Activated naive CD8-positive, alpha-beta T cell treated with anti-CD3 and anti-CD28 coated beads, Interleukin-2, amount 50 U/mL, for 16 hours (primary cell): ENCODE data around the gene CASQ2.

ENCODE experiments used
- DNase-seq: peaks from one replicate; pipeline ENCODE4 v3.0.0-alpha.2; 2020; ENCODE audit warnings: low read depth, low spot score

Gene CASQ2

DNA sequence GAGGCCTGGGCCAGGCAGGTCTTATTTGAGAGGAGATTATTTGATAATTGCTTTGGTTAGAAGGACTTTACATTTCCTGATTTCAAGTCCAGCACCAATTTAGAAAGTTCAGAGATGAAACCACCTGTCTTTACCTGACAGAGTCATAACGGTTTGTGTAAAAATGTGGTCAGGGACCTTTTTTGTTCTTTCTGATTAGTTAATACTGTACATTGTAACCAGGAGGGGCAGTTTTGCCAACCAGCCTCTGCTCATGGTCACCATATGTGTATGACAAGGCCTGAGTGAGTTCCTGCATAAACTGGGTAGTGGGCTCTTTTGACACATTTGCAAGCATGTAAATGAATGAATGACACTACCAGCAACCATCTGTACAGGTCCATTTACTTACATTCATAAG lies 70.9 kb downstream of the CASQ2 start:
- DNase-seq: no peak

DNA sequence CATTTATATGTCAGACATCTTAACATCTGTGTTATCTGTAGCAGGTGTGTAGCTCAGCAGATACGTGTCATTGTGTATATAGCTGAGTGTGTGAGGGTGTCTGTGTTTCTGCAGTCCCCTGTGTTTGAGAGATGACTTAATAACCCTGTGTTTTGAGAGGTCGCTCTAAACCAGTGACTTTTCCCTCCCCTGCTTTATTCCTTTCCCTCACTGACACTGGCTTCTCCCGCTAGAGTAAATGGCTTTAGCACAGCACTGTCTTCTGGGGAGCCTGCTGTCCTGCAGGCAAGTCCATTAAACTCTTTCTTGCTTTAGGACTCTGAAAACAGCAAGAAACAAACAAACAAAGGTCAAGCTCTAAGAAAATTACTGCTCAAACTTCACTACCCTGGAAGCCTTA lies 73.7 kb downstream of the CASQ2 start:
- DNase-seq: no peak

DNA sequence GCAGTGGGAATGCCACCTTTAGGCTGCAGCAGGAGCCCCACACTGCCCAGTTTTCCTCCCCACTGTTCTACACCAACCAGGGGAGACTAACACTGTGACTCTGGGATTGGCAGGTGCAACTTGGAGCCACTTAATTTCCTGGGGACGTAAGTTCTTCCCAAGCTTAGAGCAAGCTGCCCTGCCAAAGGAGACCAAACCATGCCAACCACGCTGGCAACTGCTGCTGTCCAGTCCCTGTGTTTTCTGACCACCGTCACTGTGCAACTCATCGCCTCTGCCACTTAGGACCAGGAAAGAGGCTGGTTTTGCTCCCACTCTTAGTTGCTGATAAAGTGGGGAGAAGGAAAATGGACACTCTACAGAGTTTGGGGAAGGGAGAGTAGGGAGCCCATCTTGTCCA lies 76.3 kb downstream of the CASQ2 start:
- no peak for DNase-seq

GRCh38 chr1:115690972-115691371 lies 77.5 kb downstream of the CASQ2 start:
- no peak for DNase-seq

- DNase-seq: no peak
Observed at GRCh38 chr1:115687744-115688143, 80.8 kb downstream of the CASQ2 start.

GRCh38 chr1:115685029-115685705 lies 83.3 kb downstream of the CASQ2 start:
- no peak for DNase-seq

- no peak for DNase-seq
Observed at GRCh38 chr1:115682792-115683191, 85.7 kb downstream of the CASQ2 start.

GRCh38 chr1:115680730-115681111 lies 87.8 kb downstream of the CASQ2 start:
- no peak for DNase-seq

- no peak for DNase-seq
Observed at GRCh38 chr1:115679141-115679611, 89.3 kb downstream of the CASQ2 start.

DNA sequence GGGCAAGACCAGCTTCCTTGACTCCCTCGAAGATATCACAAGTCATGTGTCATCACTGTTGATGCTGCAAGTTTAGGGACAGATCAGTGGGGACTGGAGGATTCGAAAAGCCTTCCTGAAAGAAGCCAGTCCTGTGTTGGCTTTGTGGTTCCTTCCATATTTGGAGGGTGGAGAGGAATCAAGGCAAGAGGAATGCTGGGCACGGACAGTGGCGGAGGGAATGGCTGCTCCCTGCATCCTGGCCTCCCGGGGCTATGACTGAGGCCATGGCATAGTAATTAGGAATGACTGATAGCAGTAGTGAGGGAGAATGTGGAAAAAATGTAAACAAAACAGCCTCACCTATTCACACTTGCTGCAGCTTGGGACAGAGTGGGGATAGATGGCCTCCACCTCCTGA lies 90.4 kb downstream of the CASQ2 start:
- no peak for DNase-seq

GRCh38 chr1:115677565-115677964 lies 90.9 kb downstream of the CASQ2 start:
- no peak for DNase-seq

DNA sequence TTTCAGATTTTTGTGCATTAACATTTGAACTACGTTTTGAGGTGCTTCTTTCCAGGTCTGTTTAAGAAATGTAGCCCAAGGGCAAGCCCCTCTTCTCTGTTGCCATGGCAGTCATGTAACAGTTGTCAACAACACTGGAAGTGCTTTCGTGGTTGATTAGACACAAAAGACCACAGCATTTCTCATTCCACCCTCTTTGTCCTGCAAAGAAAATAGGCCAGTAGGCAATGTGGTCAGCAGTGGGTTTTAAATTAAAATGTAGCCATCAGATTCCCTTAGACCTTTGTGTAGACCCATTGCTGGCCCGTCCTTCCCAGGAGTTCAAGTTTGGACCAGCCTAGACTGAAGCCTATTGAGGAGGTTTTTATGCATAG lies 91.3 kb downstream of the CASQ2 start:
- no peak for DNase-seq

GRCh38 chr1:115676498-115677181 lies 91.9 kb downstream of the CASQ2 start:
- DNase-seq: no peak

DNA sequence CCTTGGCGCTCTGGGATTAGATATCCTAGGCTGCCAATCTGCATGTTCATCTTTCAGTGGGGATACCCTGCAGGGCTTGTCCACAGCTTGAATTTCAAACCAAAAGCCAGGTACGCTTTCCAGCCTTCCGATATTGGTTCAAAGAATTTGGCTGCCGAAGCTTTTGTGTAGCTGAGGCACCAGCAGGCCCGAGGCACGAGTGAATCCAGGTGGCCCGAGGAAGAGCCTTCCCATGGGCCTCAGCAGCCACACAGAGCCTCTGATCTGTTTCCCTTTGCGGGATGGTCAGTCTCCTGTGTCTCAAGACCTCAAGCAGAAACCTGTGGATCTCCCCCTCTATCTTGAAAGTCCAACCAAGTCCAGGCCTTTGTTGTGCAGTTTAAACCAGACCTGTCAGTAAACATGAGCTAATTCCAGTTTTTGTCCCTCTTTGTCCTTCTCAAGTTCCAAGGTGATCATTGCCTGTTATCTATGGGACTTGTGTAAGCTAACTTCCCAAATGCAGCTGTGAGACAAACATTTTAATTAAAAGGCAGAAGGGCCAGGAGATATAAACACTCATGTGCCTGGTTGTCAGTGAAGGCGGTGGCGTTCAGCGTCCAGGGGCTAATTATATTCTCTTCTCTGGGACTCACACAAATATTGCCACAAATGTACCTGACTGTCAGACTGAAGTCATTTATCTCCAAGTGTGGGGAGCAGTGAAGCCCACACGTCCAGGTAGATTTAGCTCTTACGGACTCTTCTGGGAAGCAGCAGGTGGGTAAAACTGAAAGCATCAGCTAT lies 96.1 kb downstream of the CASQ2 start:
- no peak for DNase-seq

GRCh38 chr1:115671176-115671934 lies 97.2 kb downstream of the CASQ2 start:
- no peak for DNase-seq

- DNase-seq: no peak
Observed at GRCh38 chr1:115670476-115671175, 97.9 kb downstream of the CASQ2 start.

GRCh38 chr1:115669886-115670285 lies 98.6 kb downstream of the CASQ2 start:
- no peak for DNase-seq

- DNase-seq: no peak
Observed at GRCh38 chr1:115669002-115669673, 99.4 kb downstream of the CASQ2 start.

- no peak for DNase-seq
Observed at GRCh38 chr1:115668579-115668978, 99.9 kb downstream of the CASQ2 start.

DNA sequence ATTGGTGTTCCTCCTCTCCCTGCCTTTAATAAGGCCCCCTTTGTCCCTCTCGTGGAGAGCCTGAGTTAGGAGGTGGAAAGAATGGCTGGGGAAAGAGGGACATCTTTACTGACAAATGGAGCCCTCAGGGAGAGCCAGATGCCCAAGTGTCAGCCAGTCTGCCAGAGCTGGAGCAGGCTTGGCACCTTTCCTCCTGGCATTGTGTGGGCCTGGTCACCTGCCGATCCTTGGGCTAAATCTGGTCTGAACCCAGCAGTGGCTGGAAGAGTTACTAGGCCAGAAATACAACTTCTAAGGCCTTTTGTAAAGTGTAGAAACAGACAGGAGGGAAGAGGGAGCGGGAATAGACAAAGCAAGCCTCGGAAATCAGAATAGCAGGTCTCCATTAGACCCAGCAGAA lies 101.8 kb downstream of the CASQ2 start:
- DNase-seq: no peak

DNA sequence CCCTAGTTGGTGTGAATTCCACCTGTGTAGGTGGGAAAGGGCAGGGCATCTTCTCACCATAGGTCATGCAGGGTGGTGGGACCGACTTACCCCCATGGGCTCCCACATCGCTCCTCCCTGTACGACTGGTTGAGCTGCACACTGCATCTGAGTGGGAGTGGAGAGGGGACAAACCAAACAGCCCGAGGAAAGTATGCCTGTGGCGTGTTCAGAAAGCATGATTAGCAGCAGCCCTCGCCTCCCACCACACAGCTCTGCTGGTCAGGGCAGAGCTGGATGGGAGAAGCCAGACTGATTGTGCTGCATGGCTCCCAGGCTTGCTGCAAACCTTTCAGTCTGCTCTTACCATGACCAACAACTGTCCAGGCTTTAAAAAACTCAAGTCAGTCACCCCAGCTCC lies 102.3 kb downstream of the CASQ2 start:
- DNase-seq: no peak
